NCI-H226 (cell line): Measurements from ENCODE around the gene FYN.

ENCODE experiments used
- DNase-seq: peaks from one replicate; pipeline ENCODE4 v3.0.0-alpha.2; 2015

Gene FYN

DNA sequence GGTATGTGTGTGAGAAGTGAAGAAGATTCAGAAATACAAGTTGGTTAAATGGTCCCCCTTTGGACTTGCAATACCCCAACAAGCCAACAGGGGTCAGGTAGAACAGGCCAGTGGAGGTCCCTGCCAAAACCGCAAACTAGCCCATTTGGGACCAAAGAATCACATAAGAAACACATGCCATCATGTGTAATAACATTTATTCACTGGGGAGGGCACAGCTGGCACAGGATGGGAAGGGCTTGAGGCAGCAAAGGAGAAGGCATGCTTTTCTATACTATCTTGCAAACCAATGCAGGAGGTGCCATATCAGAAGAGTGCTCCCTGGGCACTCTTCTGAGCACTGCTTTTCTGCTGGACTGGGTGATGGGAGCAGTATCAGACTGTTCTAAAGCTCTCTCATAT, 151.5 kb downstream of the FYN start:
- DNase-seq, result no peak

DNA sequence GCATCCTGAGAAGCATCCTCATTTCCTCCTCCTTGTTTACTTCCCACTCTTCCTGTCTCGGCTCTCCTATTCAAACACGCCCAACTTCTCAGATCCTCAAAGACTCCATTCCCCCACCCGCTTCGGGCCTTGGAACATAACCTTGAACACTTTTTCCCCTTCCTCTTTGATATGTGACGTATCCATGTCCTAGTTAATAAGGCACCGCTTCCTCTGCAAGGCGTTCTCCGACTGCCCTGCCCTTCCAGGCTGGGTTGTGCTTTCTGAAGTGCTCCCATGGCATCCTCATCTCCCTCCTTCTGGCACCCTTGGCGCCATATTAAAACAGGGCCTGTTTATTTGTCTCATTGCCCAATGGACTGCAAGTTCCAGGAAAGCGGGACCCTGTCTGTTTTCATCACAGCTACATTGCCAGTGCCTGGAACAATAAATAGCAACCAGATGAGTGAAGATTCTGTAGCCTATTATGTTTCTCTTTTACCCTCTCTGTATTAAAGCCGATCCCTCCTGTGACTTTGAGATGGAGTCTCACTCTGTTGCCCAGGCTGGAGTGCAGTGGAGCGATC, 152.2 kb downstream of the FYN start:
- no peak for DNase-seq

DNA sequence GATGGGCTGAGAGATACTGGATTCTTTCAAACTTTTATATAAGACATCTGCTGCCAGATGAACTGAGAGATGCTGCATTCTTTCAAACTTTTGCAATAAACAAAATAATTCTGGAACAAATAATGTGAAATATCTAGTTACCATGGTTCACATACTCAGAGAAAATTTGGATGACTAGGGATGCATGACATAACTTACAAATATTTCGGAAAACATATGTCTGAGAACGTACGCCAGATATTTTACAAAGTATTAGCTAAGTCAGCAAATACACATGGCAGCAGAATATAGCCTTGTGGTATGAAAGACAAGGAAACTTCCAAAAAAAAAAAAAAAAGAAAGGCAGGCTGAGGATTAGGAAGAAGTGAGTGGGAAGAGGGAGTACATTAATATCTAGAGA, 154.3 kb downstream of the FYN start:
- DNase-seq, result no peak

DNA sequence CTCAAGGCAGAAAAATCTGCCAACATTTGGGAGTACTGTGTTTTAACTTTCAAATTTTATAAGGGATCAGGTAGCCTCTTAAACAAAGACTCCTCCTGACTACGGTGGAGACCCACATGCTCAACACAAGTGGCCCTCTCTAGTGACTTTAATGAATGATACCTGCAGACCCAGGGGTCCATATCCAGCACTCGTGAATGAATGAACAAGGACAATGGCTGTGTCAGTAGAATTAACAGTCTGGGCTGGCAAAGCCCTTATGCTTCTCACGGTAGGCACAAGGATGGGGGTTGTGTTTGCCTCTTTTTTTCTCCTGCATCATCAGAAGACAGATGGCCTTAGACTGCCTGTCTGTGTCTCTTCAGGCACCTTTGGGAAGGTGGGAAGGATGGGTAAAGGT, 154.9 kb downstream of the FYN start:
- DNase-seq, result no peak

DNA sequence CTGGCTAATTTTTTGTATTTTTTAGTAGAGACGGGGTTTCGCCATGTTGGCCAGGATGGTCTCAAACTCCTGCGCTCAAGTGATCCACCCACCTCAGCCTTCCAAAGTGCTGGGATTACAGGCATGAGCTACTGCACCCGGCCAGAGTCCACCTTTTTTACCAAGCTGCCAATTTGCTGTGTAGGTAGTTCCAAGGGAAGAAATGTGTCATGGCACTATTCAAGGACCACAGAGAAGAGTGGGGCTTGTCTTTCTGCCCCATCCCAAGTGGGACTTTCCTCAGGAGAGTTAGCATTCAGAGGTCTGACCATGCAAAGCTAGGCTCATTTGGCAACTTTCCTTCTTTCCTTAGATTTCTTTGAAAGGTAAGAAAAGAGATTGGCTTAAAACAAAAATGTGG, 155.6 kb downstream of the FYN start:
- no peak for DNase-seq

DNA sequence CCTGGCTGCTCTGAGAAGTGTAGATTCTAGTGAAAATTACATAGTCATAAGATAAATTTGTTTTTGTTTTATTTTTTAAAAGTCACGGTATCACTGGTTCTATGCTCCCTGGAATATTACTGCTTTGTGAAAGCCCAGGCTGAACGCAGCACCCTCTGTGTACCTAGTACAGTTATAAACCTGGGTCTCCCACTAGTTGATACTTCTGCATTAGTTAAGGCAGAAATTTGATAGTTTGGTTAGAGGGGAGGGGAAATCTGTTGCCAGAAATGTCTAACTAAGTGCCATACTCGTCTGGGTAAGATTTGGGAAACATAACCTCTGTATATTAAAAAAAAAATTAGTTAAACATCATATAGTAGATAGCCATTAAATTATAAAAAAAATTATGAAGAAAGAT, 156.9 kb downstream of the FYN start:
- no peak for DNase-seq

DNA sequence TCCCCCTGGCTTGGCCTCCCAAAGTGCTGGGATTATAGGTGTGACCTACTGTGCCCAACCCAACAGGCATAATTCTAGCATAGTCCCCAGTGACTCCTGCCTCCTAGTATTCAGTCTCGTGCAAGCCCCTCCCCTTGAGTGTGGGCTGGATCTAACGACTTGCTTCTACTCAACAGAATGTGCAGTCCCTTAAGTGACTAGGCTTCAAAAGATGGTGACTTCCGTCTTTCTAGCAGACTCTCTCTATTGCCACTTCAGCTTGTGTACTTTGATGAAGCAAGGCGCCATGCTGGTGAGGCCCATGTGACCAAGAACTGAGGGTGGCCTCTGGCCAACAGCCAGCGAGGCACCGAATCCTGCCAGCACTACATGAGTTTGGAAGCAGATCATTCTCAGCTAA, 157.9 kb downstream of the FYN start:
- no peak for DNase-seq

DNA sequence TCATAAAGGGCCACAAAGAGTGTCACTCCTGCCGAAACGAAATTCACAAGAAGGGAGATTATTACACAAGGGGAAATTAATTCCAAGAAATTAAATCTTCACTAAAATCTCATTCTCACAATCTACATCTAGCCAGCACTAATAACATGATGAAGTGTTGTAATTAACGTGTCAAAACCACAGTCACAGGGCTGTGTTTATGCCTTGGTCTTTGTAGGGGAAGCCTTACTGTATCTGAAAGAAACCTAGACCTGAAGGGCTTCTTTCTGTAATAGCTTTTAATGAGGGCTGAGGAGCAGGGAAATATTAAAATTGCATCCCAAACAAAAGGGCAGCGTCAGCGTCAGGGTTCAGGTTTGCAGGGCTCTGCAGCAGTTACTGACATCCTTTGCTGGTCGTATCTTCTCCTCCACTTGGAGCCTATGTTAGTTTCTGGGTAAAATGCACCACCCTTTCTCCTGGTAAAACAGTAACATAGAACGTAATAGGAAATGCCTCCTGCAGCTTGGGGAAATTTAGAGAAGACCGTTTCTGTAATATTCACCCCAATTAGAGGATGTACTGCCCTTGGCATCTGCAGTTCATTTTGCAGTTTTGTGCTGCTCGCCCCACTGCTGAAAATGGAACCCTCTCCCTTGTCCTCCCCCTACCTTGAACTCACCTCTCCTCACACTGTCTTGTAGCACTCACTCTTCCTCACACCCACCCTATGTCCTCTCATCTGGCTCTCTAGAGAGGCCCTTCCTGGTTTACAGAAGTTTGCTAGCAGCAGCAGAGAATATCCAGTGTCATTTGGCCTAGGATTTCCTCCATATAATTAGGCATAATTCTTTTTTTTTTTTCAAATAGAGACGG, 158.6 kb downstream of the FYN start:
- DNase-seq, result no peak

DNA sequence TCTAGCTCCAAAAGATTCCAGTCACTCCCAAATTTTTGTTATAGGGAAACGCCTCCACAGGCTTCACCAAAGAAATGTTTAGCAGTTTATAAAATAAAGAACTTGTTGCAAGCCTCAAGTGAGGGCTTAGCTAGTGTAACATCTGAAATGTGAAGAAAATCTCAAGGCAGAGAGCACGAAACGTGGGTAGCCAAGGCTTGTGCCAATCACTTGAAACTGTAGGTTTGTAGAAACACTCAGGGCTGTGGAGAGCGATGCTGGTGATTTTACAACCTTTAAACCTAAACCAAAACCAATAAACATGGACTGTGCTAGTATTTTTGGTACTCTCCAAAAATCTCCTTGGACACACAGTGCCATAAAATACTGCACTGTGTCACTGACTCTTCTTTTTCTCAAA, 159.4 kb downstream of the FYN start:
- DNase-seq, result no peak

DNA sequence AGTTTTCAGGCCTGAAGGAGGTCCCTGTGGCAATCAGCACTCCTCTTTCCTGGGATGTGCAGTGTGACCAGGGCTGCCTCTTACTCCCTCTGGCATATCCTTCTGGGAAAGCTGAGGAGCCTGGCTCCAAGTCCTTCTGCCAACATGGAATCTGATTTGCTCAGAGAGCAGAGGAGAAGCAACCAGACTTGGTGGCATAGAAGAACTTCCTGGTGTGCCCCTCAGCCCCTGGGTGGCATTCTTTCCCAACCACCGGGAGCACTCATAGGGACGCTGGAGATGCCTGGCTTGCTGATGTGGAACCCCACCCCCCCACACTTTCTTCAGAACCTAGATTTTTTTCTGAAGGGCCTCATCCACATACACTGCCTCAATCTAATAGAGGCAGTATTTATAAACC, 160.0 kb downstream of the FYN start:
- DNase-seq, result no peak

DNA sequence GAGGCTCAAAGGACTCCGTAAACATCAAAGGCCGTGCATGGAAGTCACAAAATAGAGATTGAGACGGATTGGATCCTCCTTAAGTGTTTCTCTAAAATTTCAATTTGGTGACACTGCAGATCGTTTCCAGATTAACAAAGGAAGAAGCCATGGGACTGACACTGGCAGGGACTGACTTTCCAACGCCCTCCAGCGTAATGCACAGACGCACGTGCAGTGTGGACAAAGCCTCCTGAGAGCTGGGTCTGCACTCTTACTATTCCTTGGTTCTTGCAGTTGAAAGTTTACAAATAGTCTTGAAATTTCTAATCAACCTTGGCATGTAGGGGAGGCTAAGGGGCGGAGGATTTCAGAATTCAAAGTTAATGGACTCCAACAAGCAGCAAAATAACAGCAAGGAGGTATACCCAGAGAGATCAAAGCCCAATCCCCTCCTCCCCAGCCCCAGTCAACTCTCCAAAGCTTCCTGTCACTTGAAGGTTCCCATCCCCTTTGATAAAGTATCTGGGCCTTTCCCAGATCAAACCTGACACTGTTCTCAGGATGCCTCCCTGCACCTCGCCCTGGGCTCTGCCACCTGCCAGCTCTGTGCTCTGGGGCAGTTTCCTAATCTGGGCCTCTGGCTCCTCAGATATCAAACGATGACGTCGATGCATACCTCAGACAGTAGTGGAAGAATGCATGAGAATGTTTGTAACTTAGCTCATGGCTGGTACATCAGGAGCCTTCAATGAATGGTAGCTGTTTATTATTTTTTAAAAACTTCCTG, 161.1 kb downstream of the FYN start:
- peak; percentile 98 for DNase-seq

DNA sequence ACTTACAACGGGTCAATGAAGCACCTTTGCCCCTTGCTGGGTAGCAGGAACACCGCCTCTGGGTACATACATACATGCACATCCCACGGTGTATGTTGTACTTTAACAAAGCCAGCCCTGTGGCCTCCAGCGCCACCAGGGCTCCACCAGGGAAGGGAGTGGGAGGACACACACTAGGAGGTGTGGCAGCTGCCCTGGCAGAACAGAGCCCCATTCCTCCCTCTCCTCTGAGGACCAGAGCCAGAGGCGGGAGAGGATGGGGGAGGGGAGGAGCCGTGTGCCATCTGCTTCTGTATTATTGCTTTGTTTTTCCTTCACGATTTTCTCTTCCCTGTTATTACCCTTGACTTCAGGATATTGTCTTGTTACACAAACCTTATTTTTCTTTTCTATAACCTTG, 161.8 kb downstream of the FYN start:
- peak; percentile 18 for DNase-seq

DNA sequence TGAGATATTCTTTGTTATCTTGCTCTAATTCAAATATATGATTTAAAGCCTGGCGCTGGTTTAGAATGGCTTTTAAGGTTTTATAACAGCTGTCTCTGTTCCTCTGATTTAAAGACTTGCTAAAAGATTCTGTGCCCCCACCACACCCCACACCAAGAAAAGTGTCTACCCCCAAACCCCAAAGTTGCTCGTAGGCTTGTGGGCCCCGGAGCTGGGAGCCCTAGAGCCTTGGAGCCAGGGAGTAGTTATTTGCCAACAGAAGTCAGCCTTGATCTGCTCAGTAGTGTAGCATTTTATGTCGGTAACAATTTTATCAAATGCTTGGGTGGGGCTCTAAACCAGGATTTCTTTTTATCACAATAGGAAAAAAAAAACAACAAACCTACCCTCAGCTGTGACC, 162.3 kb downstream of the FYN start:
- DNase-seq, result no peak

DNA sequence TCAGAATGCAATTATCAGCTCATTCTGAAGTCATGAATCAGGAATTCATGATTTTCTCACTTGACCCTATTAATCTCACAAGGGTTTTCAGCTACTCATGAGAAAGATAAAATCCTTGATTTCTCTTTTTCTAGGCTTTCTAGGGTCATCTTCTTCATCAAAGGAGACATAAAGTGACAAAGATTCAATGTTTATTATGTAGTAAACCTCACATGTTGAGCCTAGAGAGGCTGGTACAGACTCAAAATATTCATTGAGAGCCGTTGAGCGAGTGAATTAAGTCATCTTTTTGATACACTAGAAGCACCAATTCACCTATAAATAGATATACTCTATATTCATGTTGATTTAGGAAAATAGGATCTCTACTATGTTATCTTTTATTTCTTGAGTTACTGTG, 162.8 kb downstream of the FYN start:
- no peak for DNase-seq

DNA sequence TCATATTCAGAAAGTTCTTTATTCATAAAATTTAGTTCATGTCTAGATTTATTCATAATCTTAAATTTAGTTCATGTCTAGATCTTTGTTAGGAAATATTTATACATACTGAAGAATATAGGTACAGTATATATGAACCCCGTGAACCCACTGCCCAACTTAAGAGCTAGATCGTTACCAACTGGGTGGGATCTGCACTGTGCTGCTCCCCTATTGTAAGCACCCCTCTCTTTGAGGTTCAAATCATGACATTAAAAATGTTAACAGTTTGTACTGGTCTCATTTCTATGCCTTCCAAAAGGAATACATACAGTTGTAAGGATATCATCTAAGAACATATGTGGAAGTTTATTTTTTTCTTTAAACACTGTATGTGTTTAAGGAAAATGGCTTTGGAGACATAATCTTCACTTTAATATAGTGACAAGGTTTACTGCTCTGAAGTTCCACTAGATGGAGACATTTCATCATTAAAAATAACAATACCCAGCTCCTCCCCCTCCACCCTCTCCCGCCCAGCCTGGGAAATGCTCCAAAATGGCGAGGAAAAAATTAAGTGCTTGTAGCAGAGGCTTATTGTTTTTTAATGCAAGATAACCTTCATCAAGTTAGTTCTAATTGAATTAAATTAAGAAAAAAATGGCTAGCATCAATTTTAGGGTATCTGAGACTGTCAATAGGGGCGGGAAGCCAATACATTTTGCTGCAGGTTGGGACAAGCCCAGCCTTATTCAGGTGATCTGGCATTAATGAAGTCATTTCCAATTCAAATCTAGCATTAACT, 163.4 kb downstream of the FYN start:
- DNase-seq, result peak; percentile 15

DNA sequence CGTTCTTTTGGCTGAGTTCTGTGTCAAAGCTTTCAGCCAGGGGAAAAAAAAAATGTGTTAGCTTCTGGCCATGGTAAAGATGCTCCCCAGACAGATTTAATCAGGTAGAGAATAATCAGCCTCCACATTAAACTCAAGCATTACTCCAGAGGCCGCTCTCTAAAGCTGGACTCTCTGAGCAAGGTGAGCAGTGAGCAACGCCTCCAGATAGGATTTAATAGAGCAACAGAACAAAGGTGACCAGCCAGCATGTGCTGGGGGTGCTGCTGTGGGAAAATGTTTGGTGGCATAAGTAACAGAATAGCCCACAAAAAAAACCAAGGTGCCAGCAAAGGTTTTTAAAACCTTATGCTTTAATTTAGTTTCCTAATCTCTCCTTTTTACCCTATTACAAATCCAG, 164.1 kb downstream of the FYN start:
- no peak for DNase-seq

DNA sequence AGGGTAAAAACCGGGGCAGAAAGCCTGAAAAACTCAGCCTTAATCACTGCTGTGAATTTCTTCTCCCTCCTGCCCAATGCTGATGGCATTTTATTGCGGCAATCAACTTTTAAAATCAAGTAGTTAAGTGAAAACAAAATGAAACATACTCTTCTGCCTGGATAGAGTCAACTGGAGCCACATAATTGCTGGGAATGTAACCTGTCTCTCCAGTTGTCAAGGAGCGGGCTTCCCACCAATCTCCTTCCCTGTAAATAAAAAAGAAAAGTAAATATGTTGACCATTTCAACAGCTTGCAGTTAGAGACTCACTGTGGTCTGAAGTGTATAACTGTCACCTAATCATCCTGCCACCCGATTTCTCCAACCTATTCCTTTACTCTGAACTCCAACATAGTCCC, 165.5 kb downstream of the FYN start:
- DNase-seq, result no peak

DNA sequence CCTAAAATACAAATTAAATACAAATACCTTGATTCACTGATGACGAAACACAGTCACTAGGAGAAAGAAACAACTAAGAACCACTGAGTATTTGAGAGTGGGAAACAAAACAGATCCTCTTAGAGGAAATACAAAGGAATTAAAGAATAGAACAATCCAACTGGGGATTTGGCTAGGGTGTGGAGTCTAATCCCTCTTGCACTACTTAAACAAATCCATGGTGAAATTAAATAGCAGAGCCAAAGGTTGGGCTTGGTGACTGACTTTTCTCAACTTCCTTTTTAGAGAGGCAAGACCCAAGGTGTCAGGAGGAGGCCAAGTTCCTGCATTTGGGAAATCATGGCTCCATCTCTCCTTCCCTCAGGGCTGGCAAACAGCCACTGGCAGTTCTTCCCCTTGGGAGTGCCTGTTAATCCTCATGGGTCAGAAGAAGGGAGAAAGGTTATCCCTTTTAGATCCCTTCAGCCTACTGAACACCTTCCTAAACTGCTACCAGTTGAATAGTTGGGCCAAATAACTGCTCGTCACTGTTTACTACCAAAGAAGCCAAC, 166.3 kb downstream of the FYN start:
- DNase-seq, result no peak

DNA sequence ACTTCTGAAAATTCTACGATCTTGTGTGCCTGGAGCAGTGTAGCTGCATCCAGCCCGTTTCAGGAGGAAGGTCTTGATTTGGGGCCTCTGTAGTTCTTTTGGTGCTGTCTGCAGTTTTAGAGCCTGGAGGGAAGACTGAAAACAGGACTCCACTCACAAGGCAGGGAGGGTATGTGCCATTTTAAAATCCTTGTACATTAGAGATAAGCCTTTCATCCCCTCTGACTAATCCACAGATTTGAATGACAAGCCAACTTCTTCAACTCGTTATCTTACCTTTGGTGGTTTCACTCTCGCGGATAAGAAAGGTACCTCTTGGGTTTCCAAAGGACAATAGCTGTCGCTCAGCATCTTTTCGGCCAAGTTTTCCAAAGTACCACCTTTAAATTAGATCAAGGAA, 169.5 kb downstream of the FYN start:
- no peak for DNase-seq

DNA sequence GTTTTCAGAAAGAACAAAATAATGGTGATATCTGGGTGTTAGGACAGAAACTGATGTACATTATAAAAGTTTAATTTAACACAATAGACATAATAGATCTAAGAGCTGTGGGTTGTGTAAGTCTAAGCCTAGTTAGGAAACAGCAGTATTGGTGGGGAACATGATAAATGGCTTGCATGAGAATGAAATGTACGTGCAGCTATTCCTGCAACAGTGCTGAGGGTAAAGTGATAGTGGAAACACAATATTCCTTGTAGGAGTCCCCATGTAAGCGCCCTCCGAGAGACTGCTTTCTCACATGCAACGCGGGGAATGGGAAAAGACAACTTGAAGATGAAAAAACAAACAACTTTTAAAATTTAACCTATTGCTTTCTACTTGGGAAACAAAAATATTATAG, 171.0 kb downstream of the FYN start:
- no peak for DNase-seq

DNA sequence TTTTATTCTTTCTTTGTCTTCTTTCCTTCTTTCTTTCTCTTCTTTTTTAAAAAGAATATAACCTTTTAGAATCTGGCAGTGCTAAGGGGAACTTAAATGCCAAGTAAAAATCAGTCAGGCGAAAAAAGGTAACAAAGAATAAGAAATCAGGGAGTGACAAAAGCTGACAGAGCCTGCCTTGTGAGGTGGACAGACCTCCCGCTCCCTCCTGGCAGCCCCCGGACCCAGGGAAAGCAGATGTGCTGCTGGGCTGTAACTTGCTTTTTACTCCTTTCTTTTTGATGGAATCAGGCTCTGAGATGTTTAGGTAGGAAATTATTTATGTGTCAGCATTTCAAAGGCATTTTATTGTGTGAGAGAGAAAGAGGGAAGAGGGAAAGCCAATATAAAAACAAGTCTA, 172.1 kb downstream of the FYN start:
- DNase-seq, result no peak

DNA sequence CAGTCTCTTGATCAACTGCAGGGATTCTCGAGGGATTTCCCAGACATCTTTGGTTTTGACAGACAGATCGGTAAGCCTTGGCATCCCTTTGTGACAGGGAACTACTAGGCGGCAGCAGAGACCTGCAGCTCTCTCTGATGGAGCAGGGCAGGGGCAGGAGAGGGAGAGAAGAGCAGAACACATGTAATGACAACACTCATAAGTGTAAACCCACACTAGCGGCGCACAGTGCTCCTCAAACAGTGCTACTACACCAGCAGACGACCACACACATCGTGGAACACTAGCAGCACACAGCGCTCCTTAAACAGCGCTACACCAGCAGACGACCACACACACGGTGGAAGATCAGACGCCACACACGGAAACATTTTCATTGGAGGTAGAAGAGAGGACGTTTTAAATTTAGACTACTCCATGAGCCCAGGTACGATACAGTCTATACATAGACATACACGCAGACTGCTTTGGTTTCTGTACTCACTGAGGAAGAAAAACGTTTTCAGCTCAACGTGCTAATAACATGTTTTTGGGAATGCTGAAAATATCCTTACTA, 173.0 kb downstream of the FYN start:
- DNase-seq, result no peak

DNA sequence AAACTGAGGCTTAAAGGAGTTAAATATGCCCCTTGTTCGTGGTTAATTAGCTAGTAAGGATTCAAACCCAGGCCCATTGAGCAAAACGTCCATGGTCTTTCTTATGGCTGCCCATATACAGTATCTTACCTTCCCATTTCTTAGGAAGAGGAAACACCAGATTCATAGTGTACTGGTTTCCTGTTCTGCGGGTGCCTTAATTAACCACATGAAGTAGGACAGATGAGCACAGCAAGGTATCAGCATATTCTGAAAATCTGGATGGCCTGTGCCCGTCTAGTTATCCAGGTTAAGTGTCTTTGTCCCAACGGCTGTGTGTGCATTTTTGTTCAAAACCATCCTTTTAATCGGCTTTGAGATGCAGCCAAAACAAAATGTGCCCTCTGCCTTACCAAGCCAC, 174.1 kb downstream of the FYN start:
- no peak for DNase-seq
